Activated CD8-positive, alpha-beta T cell treated with anti-CD3 and anti-CD28 coated beads for 36 hours (primary cell): ENCODE measurements around the gene DNM3. TPM values are rescaled to one million over a fixed set of nuclear protein-coding genes. Genes with fewer than 3 reads are reported as not detected.

ENCODE experiments used
- ATAC-seq: fragments of 200-7000 bp; cut with Tn5 transposase; one replicate; pipeline ENCODE4 v1.10.0; 2021; ENCODE audit warnings: mild to moderate bottlenecking, moderate library complexity
- CTCF ChIA-PET: fragments of 350-600 bp; sonication (Branson Sonifier 250); formaldehyde crosslinking; loops from one replicate; lab custom pipeline; 2021; ENCODE audit warnings: antibody characterized with exemption; lab: Charles Lee
- POLR2A ChIA-PET: fragments of 350-600 bp; sonication (Branson Sonifier 250); formaldehyde crosslinking; loops from one replicate; lab custom pipeline; 2021; ENCODE audit warnings: antibody characterized with exemption; lab: Charles Lee
- DNase-seq: peaks from one replicate; pipeline ENCODE4 v3.0.0-alpha.2; 2020
- H3K27ac Mint-ChIP-seq: one replicate; pipeline ENCODE4 v1.8.0; 2021; ENCODE audit warnings: mild to moderate bottlenecking, mixed read lengths
- H3K27me3 Mint-ChIP-seq: one replicate; pipeline ENCODE4 v1.8.0; 2021; ENCODE audit warnings: mixed read lengths
- H3K36me3 Mint-ChIP-seq: one replicate; pipeline ENCODE4 v1.8.0; 2021; ENCODE audit warnings: low read depth, mixed read lengths
- H3K4me1 Mint-ChIP-seq: one replicate; pipeline ENCODE4 v1.8.0; 2021; ENCODE audit warnings: low read depth, mixed read lengths
- H3K4me3 Mint-ChIP-seq: one replicate; pipeline ENCODE4 v1.8.0; 2021; ENCODE audit warnings: mild to moderate bottlenecking, moderate library complexity, mixed read lengths
- H3K9me3 Mint-ChIP-seq: one replicate; pipeline ENCODE4 v1.8.0; 2021; ENCODE audit warnings: mixed read lengths
- intact Hi-C: fragments of 100-400 bp; cut with micrococcal nuclease; formaldehyde crosslinking; loops from one replicate; pipeline ENCODE4 v1.10.0; 2022
- total RNA-seq, 2 experiments: library from RNA; stranded (reverse); gene quantifications; one replicate each; pipeline ENCODE4 v1.2.3, GENCODE V29; 2021
- TF ChIP-seq, protein P1 (sequence below): fragments of 200-600 bp; IDR thresholded peaks from one replicate; pipeline ENCODE4 v1.8.0; 2022; ENCODE audit warnings: antibody characterized with exemption, mild to moderate bottlenecking

DNM3 gene
- total RNA-seq, 2 experiments from 2014 or later: 0.58 to 1.1 TPM

GRCh38 chr1:172391976-172392375 lies 550.7 kb downstream of the DNM3 start:
- peaks cover 45% of the 10 kb centered on the region for H3K4me1 Mint-ChIP-seq
- CTCF ChIA-PET: interaction anchor here (0.8 to 1.7 kb wide), 2 partner anchors 15 to 25 kb away, joined by 3 to 7 read pairs; no protein-coding TSS in a partner anchor

DNA sequence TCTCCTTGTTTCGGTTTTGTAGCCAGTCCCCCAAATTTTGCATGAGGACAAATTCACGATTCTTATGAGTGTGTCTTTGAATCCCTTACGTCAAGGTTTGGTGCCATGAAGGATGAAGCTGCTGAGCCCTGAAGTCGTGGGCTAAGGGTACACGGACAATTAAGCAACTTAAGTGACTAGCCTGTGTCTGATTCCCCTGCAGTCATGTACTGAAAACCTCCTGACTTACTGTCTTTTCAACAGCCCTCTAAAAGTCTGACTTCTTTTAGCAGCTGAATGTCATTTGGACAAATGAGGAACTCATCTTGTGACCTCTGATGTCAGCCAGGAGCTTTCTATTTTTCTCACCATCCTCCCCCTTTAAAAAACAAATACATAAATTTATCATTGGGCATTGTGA lies 552.1 kb downstream of the DNM3 start:
- TF ChIP-seq, protein P1, sequence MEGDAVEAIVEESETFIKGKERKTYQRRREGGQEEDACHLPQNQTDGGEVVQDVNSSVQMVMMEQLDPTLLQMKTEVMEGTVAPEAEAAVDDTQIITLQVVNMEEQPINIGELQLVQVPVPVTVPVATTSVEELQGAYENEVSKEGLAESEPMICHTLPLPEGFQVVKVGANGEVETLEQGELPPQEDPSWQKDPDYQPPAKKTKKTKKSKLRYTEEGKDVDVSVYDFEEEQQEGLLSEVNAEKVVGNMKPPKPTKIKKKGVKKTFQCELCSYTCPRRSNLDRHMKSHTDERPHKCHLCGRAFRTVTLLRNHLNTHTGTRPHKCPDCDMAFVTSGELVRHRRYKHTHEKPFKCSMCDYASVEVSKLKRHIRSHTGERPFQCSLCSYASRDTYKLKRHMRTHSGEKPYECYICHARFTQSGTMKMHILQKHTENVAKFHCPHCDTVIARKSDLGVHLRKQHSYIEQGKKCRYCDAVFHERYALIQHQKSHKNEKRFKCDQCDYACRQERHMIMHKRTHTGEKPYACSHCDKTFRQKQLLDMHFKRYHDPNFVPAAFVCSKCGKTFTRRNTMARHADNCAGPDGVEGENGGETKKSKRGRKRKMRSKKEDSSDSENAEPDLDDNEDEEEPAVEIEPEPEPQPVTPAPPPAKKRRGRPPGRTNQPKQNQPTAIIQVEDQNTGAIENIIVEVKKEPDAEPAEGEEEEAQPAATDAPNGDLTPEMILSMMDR: no peak
- H3K9me3 Mint-ChIP-seq: no peaks in the 10 kb centered on the region
- ATAC-seq (no peak), DNase-seq (no peak)
- H3K4me3 Mint-ChIP-seq: no peak overlapping the region
- peak overlapping the region; percentile 85 for H3K27ac Mint-ChIP-seq
- H3K36me3 Mint-ChIP-seq: no peaks in the 10 kb centered on the region
- ChIA-PET CTCF (interaction anchor here (1.0 to 2.3 kb wide), 4 partner anchors 16 to 391 kb away, joined by 3 to 7 read pairs (median 4); no protein-coding TSS in a partner anchor), POLR2A (interaction anchor here (0.8 to 3.0 kb wide), 2 partner anchors 35 to 228 kb away, joined by 3 to 17 read pairs; no protein-coding TSS in a partner anchor)
- intact Hi-C loops: loop anchor here (10.0 kb wide), 3 partner anchors 119 to 389 kb away; no protein-coding TSS in a partner anchor
- H3K4me1 Mint-ChIP-seq: peaks cover 59% of the 10 kb centered on the region
- H3K27me3 Mint-ChIP-seq: no peaks in the 10 kb centered on the region

More at GRCh38 chr1:172391976-172392375, 550.7 kb downstream of the DNM3 start:
- Mint-ChIP-seq H3K27me3 (no peaks in the 10 kb centered on the region), H3K27ac (no peak overlapping the region), H3K36me3 (no peaks in the 10 kb centered on the region), H3K4me3 (no peak overlapping the region), H3K9me3 (no peaks in the 10 kb centered on the region)
- POLR2A ChIA-PET: interaction anchor here (0.8 to 0.9 kb wide), 2 partner anchors 53 to 99 kb away, joined by 3 to 4 read pairs; no protein-coding TSS in a partner anchor
- DNase-seq (no peak), ATAC-seq (no peak)
- intact Hi-C loops: loop anchor here (10.0 kb wide), 3 partner anchors 117 to 387 kb away; no protein-coding TSS in a partner anchor
- TF ChIP-seq, protein P1: no peak

DNA sequence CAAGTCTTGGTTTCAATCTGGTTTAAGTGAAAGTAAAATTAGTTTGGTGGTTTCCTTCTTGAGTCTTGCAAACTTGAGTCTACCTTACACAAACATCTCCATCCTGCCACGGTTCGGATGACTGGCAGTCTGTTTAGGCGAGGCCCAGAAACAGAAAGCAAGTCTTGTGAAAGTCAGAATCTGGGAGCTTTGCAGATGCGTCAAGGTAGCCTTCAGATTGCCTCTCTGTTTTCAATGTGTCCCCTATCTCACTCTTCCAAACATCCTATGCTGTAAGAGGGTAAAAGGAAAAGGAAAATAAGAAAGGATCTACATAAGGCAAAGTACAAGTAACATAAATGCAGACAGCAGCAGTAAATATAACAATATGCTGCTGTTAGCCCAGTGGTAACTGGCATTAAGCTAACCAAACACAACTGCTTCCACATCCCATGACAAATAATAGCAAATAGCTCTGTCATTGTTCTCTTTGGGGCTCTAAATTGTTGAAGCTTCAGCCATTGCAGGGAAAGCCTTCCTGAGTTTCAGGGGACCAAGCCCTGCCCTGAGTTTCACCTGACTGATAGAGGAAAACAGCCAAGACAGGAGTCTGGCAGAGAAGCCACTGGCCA lies 552.9 kb downstream of the DNM3 start:
- H3K9me3 Mint-ChIP-seq: no peaks in the 10 kb centered on the region
- peaks cover 68% of the 10 kb centered on the region for H3K4me1 Mint-ChIP-seq
- peak overlapping the region; percentile 56 for H3K4me3 Mint-ChIP-seq
- TF ChIP-seq, protein P1: no peak
- no peaks in the 10 kb centered on the region for H3K27me3 Mint-ChIP-seq
- H3K27ac Mint-ChIP-seq: peak overlapping the region; percentile 85
- peak; percentile 86 for DNase-seq
- POLR2A ChIA-PET: interaction anchor here (0.6 to 3.0 kb wide), 6 partner anchors 9 to 100 kb away, joined by 3 to 17 read pairs (median 4); no protein-coding TSS in a partner anchor
- ATAC-seq: peak; percentile 95
- CTCF ChIA-PET: interaction anchor here (0.7 to 2.3 kb wide), 13 partner anchors 11 to 749 kb away, joined by 3 to 11 read pairs (median 4); no protein-coding TSS in a partner anchor
- H3K36me3 Mint-ChIP-seq: no peaks in the 10 kb centered on the region
- intact Hi-C loops: loop anchor here (10.0 kb wide), 3 partner anchors 119 to 389 kb away; no protein-coding TSS in a partner anchor

DNA sequence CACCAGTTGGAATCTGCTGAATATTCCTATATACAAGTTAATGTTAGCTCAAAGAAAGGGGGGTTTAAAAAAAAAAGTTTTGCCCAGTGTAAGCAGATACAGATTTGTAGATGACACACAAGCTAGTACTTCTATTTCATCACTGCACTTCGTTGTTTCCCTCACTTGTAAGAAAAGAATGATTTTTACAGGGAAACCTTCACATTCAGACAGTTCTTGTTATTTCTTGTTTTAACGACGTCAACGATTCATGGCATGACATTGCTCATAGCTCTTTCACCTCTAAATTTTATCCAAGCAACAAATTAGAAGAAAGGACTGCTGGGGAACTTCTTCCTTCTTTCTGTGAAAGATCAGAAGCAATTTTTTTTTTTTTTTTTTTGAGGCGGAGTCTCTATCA lies 553.5 kb downstream of the DNM3 start:
- ATAC-seq (no peak), DNase-seq (no peak)
- ChIA-PET CTCF (interaction anchor here (0.7 to 2.3 kb wide), 12 partner anchors 10 to 750 kb away, joined by 3 to 11 read pairs (median 4); no protein-coding TSS in a partner anchor), POLR2A (interaction anchor here (0.6 to 3.0 kb wide), 6 partner anchors 10 to 100 kb away, joined by 3 to 17 read pairs (median 4); no protein-coding TSS in a partner anchor)
- no peaks in the 10 kb centered on the region for H3K9me3 Mint-ChIP-seq
- H3K4me3 Mint-ChIP-seq: peak overlapping the region; percentile 56
- H3K4me1 Mint-ChIP-seq: peaks cover 73% of the 10 kb centered on the region
- no peaks in the 10 kb centered on the region for H3K27me3 Mint-ChIP-seq
- no peaks in the 10 kb centered on the region for H3K36me3 Mint-ChIP-seq
- peak overlapping the region; percentile 85 for H3K27ac Mint-ChIP-seq
- TF ChIP-seq, protein P1: no peak
- intact Hi-C loops: loop anchor here (5.0 to 10.0 kb wide), 5 partner anchors 38 to 390 kb away; no protein-coding TSS in a partner anchor
